Measurements from ENCODE around the gene TSG101.

DNA sequence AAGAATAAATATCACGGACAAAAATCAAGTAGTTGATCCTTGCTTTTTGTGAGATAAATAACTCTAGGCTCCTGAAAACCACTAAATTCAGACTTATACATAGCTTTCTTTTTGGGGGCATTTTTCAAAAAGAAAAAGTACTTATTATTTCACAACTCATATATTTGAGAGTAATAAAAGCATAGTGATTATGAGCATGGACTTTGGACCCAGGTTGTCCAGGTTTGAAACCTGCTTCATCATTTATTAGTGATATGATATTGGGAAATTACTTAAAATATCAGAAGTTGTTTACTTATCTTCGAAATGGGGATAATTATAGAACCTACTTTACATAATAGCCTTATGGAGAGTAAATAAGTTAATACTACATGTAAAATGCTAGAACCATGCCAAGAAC lies 88.1 kb downstream of the TSG101 start:
- TF ChIP-seq, protein P1, sequence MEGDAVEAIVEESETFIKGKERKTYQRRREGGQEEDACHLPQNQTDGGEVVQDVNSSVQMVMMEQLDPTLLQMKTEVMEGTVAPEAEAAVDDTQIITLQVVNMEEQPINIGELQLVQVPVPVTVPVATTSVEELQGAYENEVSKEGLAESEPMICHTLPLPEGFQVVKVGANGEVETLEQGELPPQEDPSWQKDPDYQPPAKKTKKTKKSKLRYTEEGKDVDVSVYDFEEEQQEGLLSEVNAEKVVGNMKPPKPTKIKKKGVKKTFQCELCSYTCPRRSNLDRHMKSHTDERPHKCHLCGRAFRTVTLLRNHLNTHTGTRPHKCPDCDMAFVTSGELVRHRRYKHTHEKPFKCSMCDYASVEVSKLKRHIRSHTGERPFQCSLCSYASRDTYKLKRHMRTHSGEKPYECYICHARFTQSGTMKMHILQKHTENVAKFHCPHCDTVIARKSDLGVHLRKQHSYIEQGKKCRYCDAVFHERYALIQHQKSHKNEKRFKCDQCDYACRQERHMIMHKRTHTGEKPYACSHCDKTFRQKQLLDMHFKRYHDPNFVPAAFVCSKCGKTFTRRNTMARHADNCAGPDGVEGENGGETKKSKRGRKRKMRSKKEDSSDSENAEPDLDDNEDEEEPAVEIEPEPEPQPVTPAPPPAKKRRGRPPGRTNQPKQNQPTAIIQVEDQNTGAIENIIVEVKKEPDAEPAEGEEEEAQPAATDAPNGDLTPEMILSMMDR (conservative IDR thresholded peaks at IDR 0.05 in 1 of 2, IDR thresholded peaks at IDR 0.05 in 1 of 2; ENCODE audit: low read depth in 1 of 2, low read length in 2 of 2), result no peak
- TF ChIP-seq EZH2 (IDR thresholded peaks at IDR 0.05; ENCODE audit: low read length, missing control alignments), result no peak
